Measurements from ENCODE around the gene ZNF569. TPM values are rescaled to one million over a fixed set of nuclear protein-coding genes. Genes with fewer than 3 reads are reported as not detected.

The ZNF569 gene
- total RNA-seq, 3 donors from 2014 or later (not counting 1 experiment from before 2014, with no cell fraction given) = 6.3 to 9.5 (median 8.0) TPM

GRCh38 chr19:37505958-37506386 lies 38.7 kb upstream of the ZNF569 start:
- 7% methylated on average over 12 of the region's 12 CpGs for WGBS (ENCODE audit: insufficient coverage)

GRCh38 chr19:37492213-37492612 lies 25.0 kb upstream of the ZNF569 start:
- Histone ChIP-seq H3K36me3 (ENCODE audit: control insufficient read depth, insufficient read depth, low read length) (no peaks in the 10 kb centered on the region), H3K27ac (ENCODE audit: low read length) (no peak overlapping the region), H3K4me3 (ENCODE audit: low read length) (no peak overlapping the region), H3K9me3 (ENCODE audit: control insufficient read depth, insufficient read depth, low read length) (peaks cover 46% of the 10 kb centered on the region), H3K4me1 (ENCODE audit: control insufficient read depth, insufficient read depth, low read length) (no peaks in the 10 kb centered on the region), H3K27me3 (ENCODE audit: control insufficient read depth, insufficient read depth, low read length) (no peaks in the 10 kb centered on the region)
- DNase-seq = no peak
- 83% methylated on average over 2 of the region's 3 CpGs for WGBS (ENCODE audit: insufficient coverage)
- intact Hi-C loops (cut with micrococcal nuclease) = no loop called here
- no peak for TF ChIP-seq CTCF (IDR thresholded peaks at IDR 0.05)
- Mint-ChIP-seq H3K4me3 (no peak overlapping the region), H3K9me3 (peaks cover 13 to 23% of the 10 kb centered on the region in 2 donors), H3K27ac (no peak overlapping the region), H3K36me3 (peaks cover 27% of the 10 kb centered on the region), H3K27me3 (ENCODE audit: low read depth in 2 of 2) (no peaks in the 10 kb centered on the region), H3K4me1 (no peaks in the 10 kb centered on the region)
- no peak for ATAC-seq

More at GRCh38 chr19:37505958-37506386, 38.7 kb upstream of the ZNF569 start:
- Mint-ChIP-seq H3K9me3 (no peaks in the 10 kb centered on the region), H3K4me1 (no peaks in the 10 kb centered on the region), H3K36me3 (peaks cover 7% of the 10 kb centered on the region), H3K27me3 (ENCODE audit: low read depth in 2 of 2) (no peaks in the 10 kb centered on the region), H3K4me3 (no peak overlapping the region), H3K27ac (no peak overlapping the region)
- no peak for TF ChIP-seq CTCF (IDR thresholded peaks at IDR 0.05)
- Histone ChIP-seq H3K27ac (ENCODE audit: low read length) (peak overlapping the region; percentile 98), H3K4me1 (ENCODE audit: control insufficient read depth, insufficient read depth, low read length) (peaks cover 14% of the 10 kb centered on the region), H3K9me3 (ENCODE audit: control insufficient read depth, insufficient read depth, low read length) (peaks cover 15% of the 10 kb centered on the region), H3K27me3 (ENCODE audit: control insufficient read depth, insufficient read depth, low read length) (no peaks in the 10 kb centered on the region), H3K4me3 (ENCODE audit: low read length) (peak overlapping the region; percentile 82), H3K36me3 (ENCODE audit: control insufficient read depth, insufficient read depth, low read length) (no peaks in the 10 kb centered on the region)
- intact Hi-C loops (cut with micrococcal nuclease) = loop anchor here (1.0 to 2.0 kb wide), 3 partner anchors 37 to 296 kb away; partner anchors contain the start of genes ZNF540, ZNF570, ZNF571 and ZNF585B
- peak in 1 of 3 donors; percentile 6 for ATAC-seq
- DNase-seq = no peak

- Histone ChIP-seq H3K36me3 (ENCODE audit: control insufficient read depth, insufficient read depth, low read length) (peaks cover 42% of the 10 kb centered on the region), H3K4me1 (ENCODE audit: control insufficient read depth, insufficient read depth, low read length) (no peaks in the 10 kb centered on the region), H3K9me3 (ENCODE audit: control insufficient read depth, insufficient read depth, low read length) (peaks cover 60% of the 10 kb centered on the region), H3K4me3 (ENCODE audit: low read length) (no peak overlapping the region), H3K27ac (ENCODE audit: low read length) (no peak overlapping the region), H3K27me3 (ENCODE audit: control insufficient read depth, insufficient read depth, low read length) (no peaks in the 10 kb centered on the region)
- no peaks in the 10 kb centered on the region for H3K27me3 Mint-ChIP-seq (ENCODE audit: low read depth in 2 of 2)
- ATAC-seq (peak in 1 of 3 donors; percentile 27), DNase-seq (no peak)
- peaks cover 63% of the 10 kb centered on the region for H3K36me3 Mint-ChIP-seq
- 98% methylated on average over 7 of the region's 8 CpGs for WGBS (ENCODE audit: insufficient coverage)
- no peaks in the 10 kb centered on the region for H3K4me1 Mint-ChIP-seq
- no peak overlapping the region for H3K27ac Mint-ChIP-seq
- peaks cover 18 to 30% of the 10 kb centered on the region in 2 donors for H3K9me3 Mint-ChIP-seq
- H3K4me3 Mint-ChIP-seq = no peak overlapping the region
- intact Hi-C loops (cut with micrococcal nuclease) = no loop called here
- TF ChIP-seq CTCF (IDR thresholded peaks at IDR 0.05) = no peak
Measured at GRCh38 chr19:37484406-37485168, 17.3 kb upstream of the ZNF569 start.
